ENCODE data around the gene POLA1.

DNA sequence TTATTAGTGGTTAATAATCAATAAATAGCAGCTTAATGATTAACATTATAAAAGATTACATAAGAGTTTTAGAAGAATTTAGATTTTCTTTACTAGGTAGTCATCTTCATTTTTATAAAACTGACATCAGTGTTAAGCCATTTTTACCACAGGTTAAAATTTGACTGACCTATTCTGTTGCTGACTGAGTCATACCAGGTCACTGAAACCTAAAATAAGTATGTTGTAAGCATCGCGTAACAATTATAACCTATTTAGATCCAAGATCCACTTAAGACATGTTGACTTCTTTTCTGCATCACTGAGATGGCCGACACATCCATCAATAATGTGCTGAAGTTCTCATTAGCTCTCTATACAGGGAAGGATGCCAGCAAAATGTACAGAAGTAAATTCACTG lies 285.4 kb downstream of the POLA1 start:
- TF ChIP-seq ZNF274 (IDR thresholded peaks at IDR 0.05; ENCODE audit: low read depth, low read length) (no peak), SUZ12 (IDR thresholded peaks at IDR 0.05; ENCODE audit: extremely low read depth, insufficient read depth, insufficient read length) (no peak)

Data from NT2/D1 (cell line).